H1 (cell line): Measurements from ENCODE around the gene ANKRD6. TPM values are rescaled to one million over a fixed set of nuclear protein-coding genes. Genes with fewer than 3 reads are reported as not detected.

Source experiments
- CTCF ChIA-PET: fragments of 300-600 bp; sonication (Branson Sonifier 250); formaldehyde crosslinking; loops from one replicate; lab custom pipeline; 2021; ENCODE audit not compliant: partially characterized antibody; lab: Charles Lee
- POLR2A ChIA-PET: fragments of 300-600 bp; sonication (Branson Sonifier 250); formaldehyde crosslinking; loops from one replicate; lab custom pipeline; 2021; ENCODE audit warnings: inconsistent platforms; ENCODE audit not compliant: partially characterized antibody; lab: Charles Lee
- DNase-seq, 2 experiments: peaks; one replicate each; pipeline versions ENCODE4 v3.0.0 to v3.0.0-alpha.2; 2010 to 2022; ENCODE audit warnings: low spot score in 2 of 2, low read depth in 1 of 2, mixed read lengths in 1 of 2
- FAIRE-seq: peaks from 2 replicates; lab custom pipeline; 2011; peaks lifted over from hg19 to GRCh38; lab: Jason Lieb, UNC
- H2AFZ ChIP-seq: 2 replicates; pipeline ENCODE4 v1.8.1; 2012; ENCODE audit warnings: low read length, inconsistent platforms
- H2AK5ac ChIP-seq: 2 replicates; pipeline ENCODE4 v1.6.1; 2013; ENCODE audit warnings: low read depth, low read length
- H2BK120ac ChIP-seq: replicated peaks from 2 replicates; pipeline ENCODE3; 2013; ENCODE audit warnings: low read depth, low read length, inconsistent platforms
- H2BK12ac ChIP-seq: 2 replicates; pipeline ENCODE4 v1.6.1; 2013; ENCODE audit warnings: low read depth, low read length
- H2BK15ac ChIP-seq: 2 replicates; pipeline ENCODE4 v1.6.1; 2013; ENCODE audit warnings: low read length
- H2BK20ac ChIP-seq: 2 replicates; pipeline ENCODE4 v1.6.1; 2013; ENCODE audit warnings: low read length
- H2BK5ac ChIP-seq: 2 replicates; pipeline ENCODE4 v1.6.1; 2013; ENCODE audit warnings: low read depth, low read length
- H3K14ac ChIP-seq: 2 replicates; pipeline ENCODE4 v1.6.1; 2013; ENCODE audit warnings: inconsistent platforms; ENCODE audit not compliant: insufficient read length
- H3K18ac ChIP-seq: 2 replicates; pipeline ENCODE4 v1.6.1; 2013; ENCODE audit warnings: low read length; ENCODE audit errors: extremely low read depth
- H3K23ac ChIP-seq: 2 replicates; pipeline ENCODE4 v1.6.1; 2013; ENCODE audit warnings: inconsistent platforms; ENCODE audit not compliant: insufficient read length
- H3K23me2 ChIP-seq: 2 replicates; pipeline ENCODE4 v1.6.1; 2013; ENCODE audit warnings: low read depth, low read length
- H3K27ac ChIP-seq: 2 replicates; pipeline ENCODE4 v1.6.1; 2011; ENCODE audit warnings: low read depth, low read length, inconsistent platforms
- H3K27me3 ChIP-seq, 4 experiments: replicated peaks in 1 of 4; 1 replicate in 1 of 4; 2 replicates in 3 of 4; pipeline versions ENCODE4 v1.6.1 to v1.8.1; 2011 to 2013; ENCODE audit warnings: low read length in 3 of 4, mild to moderate bottlenecking in 3 of 4, inconsistent platforms in 2 of 4, mixed read lengths in 2 of 4, moderate library complexity in 1 of 4; ENCODE audit not compliant: control insufficient read depth in 3 of 4, insufficient read depth in 3 of 4; ENCODE audit errors: extremely low read depth in 1 of 4
- H3K36me3 ChIP-seq, 4 experiments: 2 replicates each; pipeline versions ENCODE4 v1.6.1 to v1.8.1; 2011 to 2013; ENCODE audit warnings: mild to moderate bottlenecking in 4 of 4, low read length in 3 of 4, moderate library complexity in 2 of 4, control low read depth in 1 of 4, inconsistent platforms in 1 of 4; ENCODE audit not compliant: insufficient read depth in 4 of 4, control insufficient read depth in 2 of 4
- H3K4ac ChIP-seq: replicated peaks from 2 replicates; pipeline ENCODE3; 2013; ENCODE audit warnings: low read length, low read depth, mixed read lengths, inconsistent platforms; ENCODE audit not compliant: insufficient read length
- H3K4me1 ChIP-seq, 4 experiments: replicated peaks in 1 of 4; 1 replicate in 1 of 4; 2 replicates in 3 of 4; pipeline versions ENCODE4 v1.6.1 to v1.8.1; 2011 to 2013; ENCODE audit warnings: low read length in 3 of 4, inconsistent platforms in 2 of 4, mixed read lengths in 1 of 4; ENCODE audit not compliant: insufficient read depth in 4 of 4, control insufficient read depth in 3 of 4
- H3K4me2 ChIP-seq, 2 experiments: 2 replicates each; pipeline versions ENCODE4 v1.6.1 to v1.8.1; 2011 to 2013; ENCODE audit warnings: low read depth in 2 of 2, low read length in 2 of 2, control low read depth in 1 of 2, inconsistent platforms in 1 of 2, mild to moderate bottlenecking in 1 of 2; ENCODE audit not compliant: insufficient read depth in 1 of 2
- H3K4me3 ChIP-seq, 4 experiments: fragments of 200-600, 300-600 bp in 1 of 4; sonication (generic), shearing (Covaris generic), sonication (Bioruptor Twin) in 1 of 4; 2 replicates each; pipeline versions ENCODE4 v1.5.1 to v1.8.1; 2011 to 2016; ENCODE audit warnings: low read length in 4 of 4, low read depth in 3 of 4, control low read depth in 2 of 4, inconsistent platforms in 2 of 4, mild to moderate bottlenecking in 2 of 4, mixed read lengths in 1 of 4, moderate library complexity in 1 of 4; ENCODE audit not compliant: insufficient read depth in 2 of 4; ENCODE audit errors: extremely low read depth in 1 of 4
- H3K56ac ChIP-seq: replicated peaks from 2 replicates; pipeline ENCODE3; 2013; ENCODE audit warnings: low read depth, mild to moderate bottlenecking, mixed read lengths, low read length, inconsistent platforms; ENCODE audit not compliant: insufficient read length
- H3K79me1 ChIP-seq: 2 replicates; pipeline ENCODE4 v1.6.1; 2013; ENCODE audit warnings: low read depth, low read length, control low read depth
- H3K79me2 ChIP-seq, 2 experiments: 2 replicates each; pipeline versions ENCODE4 v1.6.1 to v1.8.1; 2012 to 2013; ENCODE audit warnings: low read length in 2 of 2, mild to moderate bottlenecking in 2 of 2, inconsistent platforms in 1 of 2; ENCODE audit not compliant: insufficient read depth in 2 of 2, control insufficient read depth in 1 of 2
- H3K9ac ChIP-seq, 4 experiments: replicated peaks in 1 of 4; 1 replicate in 1 of 4; 2 replicates in 3 of 4; pipeline versions ENCODE4 v1.6.1 to v1.8.1; 2011 to 2013; ENCODE audit warnings: low read depth in 3 of 4, low read length in 3 of 4, control low read depth in 2 of 4, mild to moderate bottlenecking in 2 of 4, moderate library complexity in 2 of 4, inconsistent platforms in 1 of 4; ENCODE audit errors: extremely low read depth in 1 of 4
- H3K9me3 ChIP-seq, 2 experiments: 2 replicates each; pipeline versions ENCODE4 v1.6.1 to v1.8.1; 2012 to 2013; ENCODE audit warnings: mild to moderate bottlenecking in 2 of 2, moderate library complexity in 2 of 2, control low read depth in 1 of 2, inconsistent platforms in 1 of 2, low read depth in 1 of 2, low read length in 1 of 2, mixed read lengths in 1 of 2; ENCODE audit not compliant: insufficient read depth in 2 of 2
- H4K20me1 ChIP-seq, 2 experiments: replicated peaks in 1 of 2; 2 replicates each; pipeline versions ENCODE3 to v1.8.1; 2011 to 2013; ENCODE audit warnings: inconsistent platforms in 2 of 2, low read length in 2 of 2, mild to moderate bottlenecking in 1 of 2; ENCODE audit not compliant: insufficient read depth in 2 of 2, control insufficient read depth in 1 of 2
- H4K5ac ChIP-seq: 2 replicates; pipeline ENCODE4 v1.6.1; 2013; ENCODE audit warnings: low read length, low read depth, mixed read lengths, inconsistent platforms; ENCODE audit not compliant: insufficient read length
- H4K8ac ChIP-seq: 2 replicates; pipeline ENCODE4 v1.8.0; 2013; ENCODE audit warnings: mild to moderate bottlenecking, moderate library complexity, low read length, inconsistent platforms; ENCODE audit not compliant: insufficient read depth; ENCODE audit errors: extremely low read depth
- H4K91ac ChIP-seq: replicated peaks from 2 replicates; pipeline ENCODE3; 2013; ENCODE audit warnings: low read length, mixed read lengths, inconsistent platforms; ENCODE audit not compliant: insufficient read length
- ASH2L ChIP-seq: fragments of 200-600, 300-600 bp; sonication (generic); IDR thresholded peaks from one replicate; pipeline ENCODE4 v1.7.1; 2017; ENCODE audit warnings: low read length
- CTBP2 ChIP-seq: IDR thresholded peaks from 2 replicates; pipeline ENCODE4 v1.7.0; 2011; ENCODE audit warnings: borderline replicate concordance, mild to moderate bottlenecking, moderate library complexity, mixed read lengths, low read length; ENCODE audit not compliant: insufficient read depth, insufficient read length
- GTF2F1 ChIP-seq: IDR thresholded peaks from 2 replicates; pipeline ENCODE4 v1.6.1; 2012; ENCODE audit warnings: low read depth, low read length, improper control_type of control experiment, borderline replicate concordance
- KDM1A ChIP-seq: fragments of 200-600, 300-600 bp; sonication (generic); IDR thresholded peaks from 2 replicates; pipeline ENCODE4 v1.7.1; 2016; ENCODE audit warnings: mild to moderate bottlenecking, low read length, borderline replicate concordance
- NANOG ChIP-seq: IDR thresholded peaks from 2 replicates; pipeline ENCODE4 v1.6.1; 2011; ENCODE audit warnings: low read length, low read depth, mild to moderate bottlenecking, inconsistent platforms; ENCODE audit not compliant: insufficient read depth, poor library complexity, severe bottlenecking
- RFX5 ChIP-seq: IDR thresholded peaks from 2 replicates; pipeline ENCODE4 v1.6.1; 2011; ENCODE audit warnings: low read depth, low read length, improper control_type of control experiment, borderline replicate concordance
- SP1 ChIP-seq: IDR thresholded peaks from 2 replicates; pipeline ENCODE4 v1.6.1; 2011; ENCODE audit warnings: low read depth, low read length
- WGBS, 2 experiments: shearing (Covaris generic) in 1 of 2; methylation state at CpG; one replicate each; pipeline versions ENCODE4 v1.1.6 to v1.1.7; 2013 to 2015; ENCODE audit warnings: low lambda C conversion rate in 2 of 2, mixed read lengths in 2 of 2, inconsistent platforms in 1 of 2, low coverage in 1 of 2, missing lambda C conversion rate in 1 of 2; ENCODE audit not compliant: insufficient replicate concordance in 2 of 2, insufficient coverage in 1 of 2, insufficient read length in 1 of 2; ENCODE audit errors: extremely low coverage in 1 of 2, missing lambda C conversion rate in 1 of 2; 5-methylcytosine and 5-hydroxymethylcytosine counted together
- polyA plus RNA-seq, 7 experiments: library from polyadenylated mRNA; depleted of rRNA in 3 of 7; stranded (reverse) in 5 of 7; unstranded in 2 of 7; fragments of >200 nt in 5 of 7; fragments of 200-250 nt in 2 of 7; gene quantifications; 1 replicate in 5 of 7; 2 replicates in 1 of 7; 4 replicates in 1 of 7; pipeline versions ENCODE4 v1.2.1 to v1.2.3, GENCODE V29; 2011 to 2013; ENCODE audit warnings: missing spikeins in 2 of 7, mixed read lengths in 2 of 7
- total RNA-seq: library from RNA; stranded (reverse); fragmentation: NEBNext Ultra II Directional; extraction: Animal tissue kit (Norgen Biotek cat#: 25700); gene quantifications from 2 replicates; pipeline ENCODE4 v1.2.1, GENCODE V29; 2021

The ANKRD6 gene
- total and polyA plus RNA-seq, 2 of the 8 experiments (the other 6 are each of a cell fraction or from before 2014, with no cell fraction given) = 5.9 to 12.8 TPM

- H2AK5ac ChIP-seq = no peak overlapping the region
- no peaks in the 10 kb centered on the region for H3K9me3 ChIP-seq
- ChIA-PET CTCF (no interaction called here), POLR2A (no interaction called here)
- no peak overlapping the region for H3K4ac ChIP-seq
- no peak overlapping the region for H3K23ac ChIP-seq
- no peaks in the 10 kb centered on the region for H3K23me2 ChIP-seq
- no peak for DNase-seq
- H2BK120ac ChIP-seq = no peak overlapping the region
- H3K4me1 ChIP-seq = no peaks in the 10 kb centered on the region
- no peak for FAIRE-seq
- no peak overlapping the region for H4K8ac ChIP-seq
- H3K27me3 ChIP-seq = no peaks in the 10 kb centered on the region
- no peak overlapping the region for H3K27ac ChIP-seq
- no peak overlapping the region for H3K9ac ChIP-seq
- H3K4me3 ChIP-seq = no peak overlapping the region
- WGBS, 2 experiments = 91% methylated on average over 11 of the region's 11 CpGs; no CpG with 5 or more reads in 1 of the 2 experiments
- no peak overlapping the region for H2BK5ac ChIP-seq
- H4K20me1 ChIP-seq = no peaks in the 10 kb centered on the region
- H4K91ac ChIP-seq = no peak overlapping the region
- H2BK15ac ChIP-seq = no peak overlapping the region
- no peak overlapping the region for H4K5ac ChIP-seq
- no peak overlapping the region for H3K56ac ChIP-seq
- no peaks in the 10 kb centered on the region for H3K36me3 ChIP-seq
- H3K18ac ChIP-seq = no peak overlapping the region
- no peak overlapping the region for H2BK20ac ChIP-seq
- no peaks in the 10 kb centered on the region for H3K79me2 ChIP-seq
- no peak overlapping the region for H2BK12ac ChIP-seq
- no peaks in the 10 kb centered on the region for H3K79me1 ChIP-seq
- no peak overlapping the region for H3K14ac ChIP-seq
- no peak overlapping the region for H3K4me2 ChIP-seq
- no peak overlapping the region for H2AFZ ChIP-seq
- no peak for TF ChIP-seq GTF2F1
- TF ChIP-seq SP1 = no peak
- TF ChIP-seq RFX5 = no peak
- TF ChIP-seq CTBP2 = no peak
- no peak for TF ChIP-seq ASH2L
- TF ChIP-seq KDM1A = no peak
- no peak for TF ChIP-seq NANOG
- TF ChIP-seq, all 59 proteins: peak for 0
These were observed 98.0 kb downstream of the ANKRD6 start for GRCh38 chr6:89530982-89531381.
